Measurements from ENCODE around the gene EVA1C.

DNA sequence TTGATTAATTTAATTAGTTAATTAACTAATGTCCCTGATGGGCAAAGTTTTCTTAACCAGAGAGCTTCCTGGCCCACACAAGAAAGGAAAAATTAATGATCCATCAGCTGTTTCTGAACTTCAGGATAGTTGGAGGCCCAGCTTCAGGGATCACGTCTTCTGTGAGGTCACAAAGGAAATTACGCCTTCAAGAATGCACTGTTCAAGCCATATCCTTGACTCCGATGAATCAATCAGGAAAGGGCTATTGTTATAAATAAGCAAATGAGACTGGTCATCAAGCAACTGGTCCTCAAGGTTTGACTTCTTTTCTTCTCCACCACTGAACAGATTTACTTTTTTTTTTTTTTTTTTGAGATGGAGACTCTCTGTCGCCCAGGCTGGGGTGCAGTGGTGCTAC lies 132.2 kb downstream of the EVA1C start:
- TF ChIP-seq EZH2phosphoT487 (IDR thresholded peaks at IDR 0.05; ENCODE audit: low read depth), result no peak
- TF ChIP-seq, protein P1, sequence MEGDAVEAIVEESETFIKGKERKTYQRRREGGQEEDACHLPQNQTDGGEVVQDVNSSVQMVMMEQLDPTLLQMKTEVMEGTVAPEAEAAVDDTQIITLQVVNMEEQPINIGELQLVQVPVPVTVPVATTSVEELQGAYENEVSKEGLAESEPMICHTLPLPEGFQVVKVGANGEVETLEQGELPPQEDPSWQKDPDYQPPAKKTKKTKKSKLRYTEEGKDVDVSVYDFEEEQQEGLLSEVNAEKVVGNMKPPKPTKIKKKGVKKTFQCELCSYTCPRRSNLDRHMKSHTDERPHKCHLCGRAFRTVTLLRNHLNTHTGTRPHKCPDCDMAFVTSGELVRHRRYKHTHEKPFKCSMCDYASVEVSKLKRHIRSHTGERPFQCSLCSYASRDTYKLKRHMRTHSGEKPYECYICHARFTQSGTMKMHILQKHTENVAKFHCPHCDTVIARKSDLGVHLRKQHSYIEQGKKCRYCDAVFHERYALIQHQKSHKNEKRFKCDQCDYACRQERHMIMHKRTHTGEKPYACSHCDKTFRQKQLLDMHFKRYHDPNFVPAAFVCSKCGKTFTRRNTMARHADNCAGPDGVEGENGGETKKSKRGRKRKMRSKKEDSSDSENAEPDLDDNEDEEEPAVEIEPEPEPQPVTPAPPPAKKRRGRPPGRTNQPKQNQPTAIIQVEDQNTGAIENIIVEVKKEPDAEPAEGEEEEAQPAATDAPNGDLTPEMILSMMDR (IDR thresholded peaks at IDR 0.05; ENCODE audit: low read depth, low read length), result no peak

Measured in OCI-LY3 (cell line).